Neural cell (in vitro differentiated cells): Measurements from ENCODE around the gene FAM53C. TPM values are rescaled to one million over a fixed set of nuclear protein-coding genes. Genes with fewer than 3 reads are reported as not detected.

Experiments used
- H2AFZ ChIP-seq: fragments of 200-600, 300-800 bp; sonication (generic), shearing (Covaris generic); 2 replicates; pipeline ENCODE4 v1.6.0; 2014; ENCODE audit warnings: low read depth, mild to moderate bottlenecking, antibody characterized with exemption, low read length, moderate library complexity
- H3F3A ChIP-seq: fragments of 200-600 bp; shearing (Covaris generic); 2 replicates; pipeline ENCODE4 v1.6.1; 2016; ENCODE audit warnings: mild to moderate bottlenecking, moderate library complexity, mixed read lengths, antibody characterized with exemption, low read length; ENCODE audit not compliant: insufficient read depth, poor library complexity, severe bottlenecking
- H3K27ac ChIP-seq: fragments of 200-600, 300-800 bp; sonication (generic), shearing (Covaris generic); 2 replicates; pipeline ENCODE4 v1.5.1; 2014; ENCODE audit warnings: mild to moderate bottlenecking, low read length, moderate library complexity
- H3K27me3 ChIP-seq: fragments of 300-800, 200-600 bp; sonication (generic), shearing (Covaris generic); 2 replicates; pipeline ENCODE4 v1.6.0; 2014; ENCODE audit warnings: mild to moderate bottlenecking, low read depth, low read length, moderate library complexity; ENCODE audit not compliant: insufficient read depth
- H3K36me3 ChIP-seq: fragments of 300-800, 200-600 bp; sonication (generic), shearing (Covaris generic); 2 replicates; pipeline ENCODE4 v1.5.1; 2014; ENCODE audit warnings: mild to moderate bottlenecking, antibody characterized with exemption, low read length, moderate library complexity; ENCODE audit not compliant: insufficient read depth
- H3K4me2 ChIP-seq: fragments of 300-800, 200-600 bp; sonication (generic), shearing (Covaris generic); 2 replicates; pipeline ENCODE4 v1.6.0; 2014; ENCODE audit warnings: mild to moderate bottlenecking, low read length
- H3K4me3 ChIP-seq: fragments of 300-800, 200-600 bp; sonication (generic), shearing (Covaris generic); 2 replicates; pipeline ENCODE4 v1.5.1; 2014; ENCODE audit warnings: mild to moderate bottlenecking, low read length, moderate library complexity
- H3K79me2 ChIP-seq: fragments of 200-600 bp; shearing (Covaris generic); replicated peaks from 2 replicates; pipeline ENCODE4 v1.6.0; 2014; ENCODE audit warnings: mild to moderate bottlenecking, low read length, moderate library complexity; ENCODE audit not compliant: insufficient read depth
- H3K9ac ChIP-seq: fragments of 300-800, 200-600 bp; sonication (generic), shearing (Covaris generic); 2 replicates; pipeline ENCODE4 v1.6.1; 2016; ENCODE audit warnings: mild to moderate bottlenecking, low read length, mixed read lengths
- H3K9me2 ChIP-seq: fragments of 200-600 bp; shearing (Covaris generic); 2 replicates; pipeline ENCODE4 v1.6.1; 2016; ENCODE audit warnings: mild to moderate bottlenecking, low read length, mixed read lengths; ENCODE audit not compliant: insufficient read depth
- H3K9me3 ChIP-seq: fragments of 200-600, 300-800 bp; sonication (generic), shearing (Covaris generic); 2 replicates; pipeline ENCODE4 v1.6.1; 2016; ENCODE audit warnings: mild to moderate bottlenecking, mixed run types, low read length, moderate library complexity, mixed read lengths
- H4K20me1 ChIP-seq: fragments of 200-600 bp; shearing (Covaris generic); 2 replicates; pipeline ENCODE4 v1.6.1; 2016; ENCODE audit warnings: mild to moderate bottlenecking, mixed run types; ENCODE audit not compliant: insufficient read depth
- CTCF ChIP-seq: fragments of 450-650 bp; IDR thresholded peaks from 2 replicates; pipeline ENCODE4 v1.5.1; 2014; ENCODE audit warnings: antibody characterized with exemption, mild to moderate bottlenecking, moderate library complexity; ENCODE audit not compliant: poor library complexity, severe bottlenecking
- EP300 ChIP-seq: fragments of 450-650 bp; conservative IDR thresholded peaks from 2 replicates; pipeline ENCODE4 v1.6.1; 2014; ENCODE audit warnings: antibody characterized with exemption, mild to moderate bottlenecking, moderate library complexity; ENCODE audit not compliant: poor library complexity, severe bottlenecking
- EZH2 ChIP-seq: fragments of 200-600, 300-800 bp; shearing (Covaris generic), sonication (generic); IDR thresholded peaks from 2 replicates; pipeline ENCODE4 v1.6.1; 2014; ENCODE audit warnings: antibody characterized with exemption, low read length, borderline replicate concordance, mild to moderate bottlenecking; ENCODE audit not compliant: insufficient read depth, poor library complexity, severe bottlenecking
- MXI1 ChIP-seq: fragments of 450-650 bp; conservative IDR thresholded peaks from 2 replicates; pipeline ENCODE4 v1.6.1; 2014; ENCODE audit warnings: antibody characterized with exemption, mild to moderate bottlenecking; ENCODE audit not compliant: poor library complexity, severe bottlenecking
- POLR2AphosphoS5 ChIP-seq: IDR thresholded peaks from 2 replicates; pipeline ENCODE4 v1.6.1; 2012
- RAD21 ChIP-seq: fragments of 450-650 bp; conservative IDR thresholded peaks from 2 replicates; pipeline ENCODE4 v1.6.1; 2014; ENCODE audit warnings: antibody characterized with exemption, mild to moderate bottlenecking, moderate library complexity
- SMC3 ChIP-seq: fragments of 450-650 bp; conservative IDR thresholded peaks from 2 replicates; pipeline ENCODE4 v1.6.1; 2014; ENCODE audit warnings: antibody characterized with exemption, mild to moderate bottlenecking, moderate library complexity; ENCODE audit not compliant: poor library complexity
- TAF1 ChIP-seq: IDR thresholded peaks from 2 replicates; pipeline ENCODE4 v1.6.1; 2012; ENCODE audit warnings: low read depth
- polyA plus RNA-seq: library from polyadenylated mRNA; depleted of rRNA; stranded (reverse); fragments of >200 nt; gene quantifications from 2 replicates; pipeline ENCODE4 v1.2.3, GENCODE V29; 2014

Gene FAM53C
- polyA plus RNA-seq, 1 donor from 2014 or later = 44.2 TPM

DNA sequence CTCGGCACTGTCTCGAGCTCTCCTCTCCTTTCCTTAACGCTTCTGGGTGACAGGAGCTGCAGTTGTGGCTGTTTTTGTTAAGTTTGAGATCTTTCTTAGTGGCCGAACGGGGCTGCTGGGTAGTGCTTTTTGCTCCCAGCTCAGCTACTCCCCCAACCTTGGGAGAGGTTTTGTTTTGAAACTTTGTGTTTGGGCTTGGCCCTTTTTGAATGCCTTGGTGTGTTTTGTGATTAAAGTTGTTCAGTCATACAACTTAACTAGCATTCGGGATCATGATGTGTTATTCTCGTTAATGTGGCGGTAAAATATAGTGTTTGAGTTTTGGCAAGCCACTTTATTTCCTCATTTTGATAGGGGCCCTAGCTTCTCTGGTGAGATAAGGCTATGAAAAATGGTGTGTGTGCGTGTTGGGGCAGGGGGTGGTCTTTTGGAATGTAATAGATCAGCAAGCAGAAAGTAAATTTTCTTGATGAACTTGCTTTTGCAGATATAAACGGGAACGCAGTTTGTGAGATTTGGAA lies 15.6 kb downstream of the FAM53C start:
- no peaks in the 10 kb centered on the region for H3F3A ChIP-seq
- peak overlapping the region; percentile 79 for H3K27ac ChIP-seq
- peak overlapping the region; percentile 92 for H3K9ac ChIP-seq
- H3K36me3 ChIP-seq = peaks cover 5% of the 10 kb centered on the region
- no peaks in the 10 kb centered on the region for H3K9me3 ChIP-seq
- peaks cover 54% of the 10 kb centered on the region for H3K79me2 ChIP-seq
- peak overlapping the region; percentile 85 for H2AFZ ChIP-seq
- peak overlapping the region; percentile 96 for H3K4me2 ChIP-seq
- no peaks in the 10 kb centered on the region for H4K20me1 ChIP-seq
- no peak for TF ChIP-seq SMC3
- TF ChIP-seq MXI1 = peak; percentile 1
- TF ChIP-seq RAD21 = no peak
- H3K9me2 ChIP-seq = no peaks in the 10 kb centered on the region
- no peaks in the 10 kb centered on the region for H3K27me3 ChIP-seq
- H3K4me3 ChIP-seq = peak overlapping the region; percentile 100

GRCh38 chr5:138354387-138354786 lies 16.3 kb downstream of the FAM53C start:
- H3F3A ChIP-seq = no peaks in the 10 kb centered on the region
- no peaks in the 10 kb centered on the region for H3K9me3 ChIP-seq
- peaks cover 5% of the 10 kb centered on the region for H3K36me3 ChIP-seq
- TF ChIP-seq POLR2AphosphoS5 = no peak
- no peak for TF ChIP-seq MXI1
- no peak for TF ChIP-seq EP300
- no peak for TF ChIP-seq TAF1
- no peak for TF ChIP-seq CTCF
- no peak for TF ChIP-seq EZH2
- no peaks in the 10 kb centered on the region for H3K27me3 ChIP-seq
- no peaks in the 10 kb centered on the region for H4K20me1 ChIP-seq
- H3K79me2 ChIP-seq = peaks cover 59% of the 10 kb centered on the region
- H3K27ac ChIP-seq = peak overlapping the region; percentile 79
- no peaks in the 10 kb centered on the region for H3K9me2 ChIP-seq
- no peak overlapping the region for H2AFZ ChIP-seq
- H3K4me2 ChIP-seq = peak overlapping the region; percentile 96
- peak overlapping the region; percentile 92 for H3K9ac ChIP-seq
- peak overlapping the region; percentile 100 for H3K4me3 ChIP-seq

DNA sequence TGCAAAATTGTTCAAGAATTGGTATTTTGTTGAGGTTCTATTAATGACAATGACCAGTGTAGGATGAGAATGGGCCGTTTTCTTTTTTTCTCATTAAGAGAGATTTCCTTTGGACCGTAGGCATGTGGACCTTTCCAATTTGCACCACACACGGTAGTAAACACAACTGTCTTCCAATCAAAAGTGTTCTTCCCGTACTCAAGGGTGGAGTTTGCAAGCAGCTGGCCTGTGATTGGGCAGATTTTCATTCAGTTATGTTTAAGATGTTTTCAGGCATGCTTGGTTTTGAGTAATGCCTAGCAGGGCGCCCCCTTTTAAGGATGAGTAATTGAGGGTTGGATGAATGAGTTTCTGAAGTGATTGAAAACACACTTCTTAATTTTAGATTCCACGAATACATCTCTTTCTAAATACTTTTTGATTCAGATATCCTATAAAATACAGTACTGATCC lies 16.9 kb downstream of the FAM53C start:
- H3K36me3 ChIP-seq = peaks cover under 1% of the 10 kb centered on the region
- H3K79me2 ChIP-seq = peaks cover 64% of the 10 kb centered on the region
- no peaks in the 10 kb centered on the region for H4K20me1 ChIP-seq
- H3K9me3 ChIP-seq = no peaks in the 10 kb centered on the region
- no peak overlapping the region for H2AFZ ChIP-seq
- no peaks in the 10 kb centered on the region for H3K9me2 ChIP-seq
- no peaks in the 10 kb centered on the region for H3F3A ChIP-seq
- TF ChIP-seq EP300 (no peak), TAF1 (no peak), POLR2AphosphoS5 (no peak)
- peak overlapping the region; percentile 92 for H3K9ac ChIP-seq
- H3K4me3 ChIP-seq = peak overlapping the region; percentile 100
- H3K4me2 ChIP-seq = peak overlapping the region; percentile 96
- H3K27ac ChIP-seq = peak overlapping the region; percentile 79
- H3K27me3 ChIP-seq = no peaks in the 10 kb centered on the region
